Measurements from ENCODE around the gene GPX6. TPM values are rescaled to one million over a fixed set of nuclear protein-coding genes. Genes with fewer than 3 reads are reported as not detected.

The GPX6 gene
- total RNA-seq, 1 donor from 2014 or later, result not detected

GRCh38 chr6:28490205-28490890 is 25.2 kb downstream of the GPX6 start:
- no peak for DNase-seq (ENCODE audit: low spot score in 2 of 2, unreplicated experiment in 2 of 2)
- H3K9me3 Mint-ChIP-seq, result peaks cover 1% of the 10 kb centered on the region
- H3K4me3 Mint-ChIP-seq, result peak overlapping the region; percentile 87
- H3K4me1 Mint-ChIP-seq, result peaks cover 29% of the 10 kb centered on the region
- H3K27me3 Mint-ChIP-seq (ENCODE audit: low read depth), result no peaks in the 10 kb centered on the region
- peak overlapping the region; percentile 92 for H3K27ac Mint-ChIP-seq
- H3K36me3 Mint-ChIP-seq, result peaks cover 2% of the 10 kb centered on the region
- TF ChIP-seq CTCF (IDR thresholded peaks at IDR 0.05; ENCODE audit: unreplicated experiment), result no peak

- H3K9me3 Mint-ChIP-seq, result peaks cover 5% of the 10 kb centered on the region
- H3K4me3 Mint-ChIP-seq, result peak overlapping the region; percentile 87
- H3K27me3 Mint-ChIP-seq (ENCODE audit: low read depth), result no peaks in the 10 kb centered on the region
Observed at GRCh38 chr6:28489366-28490204, 26.0 kb downstream of the GPX6 start.

GRCh38 chr6:28488916-28489365 is 26.7 kb downstream of the GPX6 start:
- no peak for DNase-seq (ENCODE audit: low spot score in 2 of 2, unreplicated experiment in 2 of 2)
- peaks cover 5% of the 10 kb centered on the region for H3K9me3 Mint-ChIP-seq

More at GRCh38 chr6:28489366-28490204, 26.0 kb downstream of the GPX6 start:
- Mint-ChIP-seq H3K27ac (peak overlapping the region; percentile 92), H3K36me3 (peaks cover 4% of the 10 kb centered on the region), H3K4me1 (peaks cover 29% of the 10 kb centered on the region)
- no peak for TF ChIP-seq CTCF (IDR thresholded peaks at IDR 0.05; ENCODE audit: unreplicated experiment)
- peak; percentile 65 to 70 for DNase-seq (ENCODE audit: low spot score in 2 of 2, unreplicated experiment in 2 of 2)

GRCh38 chr6:28486988-28487742 is 28.4 kb downstream of the GPX6 start:
- peaks cover 4% of the 10 kb centered on the region for H3K36me3 Mint-ChIP-seq
- peaks cover 20% of the 10 kb centered on the region for H3K4me1 Mint-ChIP-seq
- DNase-seq (ENCODE audit: low spot score in 2 of 2, unreplicated experiment in 2 of 2), result no peak
- no peak overlapping the region for H3K4me3 Mint-ChIP-seq
- no peak for TF ChIP-seq CTCF (IDR thresholded peaks at IDR 0.05; ENCODE audit: unreplicated experiment)
- peaks cover 13% of the 10 kb centered on the region for H3K27me3 Mint-ChIP-seq (ENCODE audit: low read depth)
- peaks cover 5% of the 10 kb centered on the region for H3K9me3 Mint-ChIP-seq
- H3K27ac Mint-ChIP-seq, result no peak overlapping the region

More at GRCh38 chr6:28488916-28489365, 26.7 kb downstream of the GPX6 start:
- no peak for TF ChIP-seq CTCF (IDR thresholded peaks at IDR 0.05; ENCODE audit: unreplicated experiment)
- H3K4me3 Mint-ChIP-seq, result peak overlapping the region; percentile 87
- H3K27me3 Mint-ChIP-seq (ENCODE audit: low read depth), result no peaks in the 10 kb centered on the region
- peaks cover 4% of the 10 kb centered on the region for H3K36me3 Mint-ChIP-seq
- H3K4me1 Mint-ChIP-seq, result peaks cover 29% of the 10 kb centered on the region
- H3K27ac Mint-ChIP-seq, result peak overlapping the region; percentile 92

- Mint-ChIP-seq H3K4me3 (no peak overlapping the region), H3K27ac (no peak overlapping the region), H3K9me3 (peaks cover 5% of the 10 kb centered on the region), H3K4me1 (peaks cover 14% of the 10 kb centered on the region), H3K27me3 (ENCODE audit: low read depth) (peaks cover 19% of the 10 kb centered on the region), H3K36me3 (peaks cover 4% of the 10 kb centered on the region)
- TF ChIP-seq CTCF (IDR thresholded peaks at IDR 0.05; ENCODE audit: unreplicated experiment), result no peak
- DNase-seq (ENCODE audit: low spot score in 2 of 2, unreplicated experiment in 2 of 2), result no peak
Observed at GRCh38 chr6:28486533-28486932, 29.1 kb downstream of the GPX6 start.
